Chondrocyte (in vitro differentiated cells): ENCODE measurements around the gene TEX26. TPM values are rescaled to one million over a fixed set of nuclear protein-coding genes. Genes with fewer than 3 reads are reported as not detected.

ENCODE experiments used
- DNase-seq: peaks from one replicate; pipeline ENCODE4 v3.0.0; 2021; ENCODE audit warnings: mixed read lengths, low spot score
- H3K27ac Mint-ChIP-seq: one replicate; pipeline ENCODE4 v1.8.0; 2021; ENCODE audit warnings: mild to moderate bottlenecking, moderate library complexity, mixed read lengths; ENCODE audit not compliant: unreplicated experiment
- H3K27me3 Mint-ChIP-seq: 2 replicates; pipeline ENCODE4 v1.8.0; 2021; ENCODE audit warnings: low read depth, mixed read lengths
- H3K36me3 Mint-ChIP-seq: 2 replicates; pipeline ENCODE4 v1.8.0; 2021; ENCODE audit warnings: low read depth, mixed read lengths
- H3K4me1 Mint-ChIP-seq: 2 replicates; pipeline ENCODE4 v1.8.0; 2021; ENCODE audit warnings: low read depth, mild to moderate bottlenecking, mixed read lengths
- H3K4me3 Mint-ChIP-seq: one replicate; pipeline ENCODE4 v1.8.0; 2021; ENCODE audit warnings: mild to moderate bottlenecking, moderate library complexity, mixed read lengths; ENCODE audit not compliant: unreplicated experiment
- H3K9me3 Mint-ChIP-seq: 2 replicates; pipeline ENCODE4 v1.8.0; 2021; ENCODE audit warnings: low read depth, mixed read lengths
- CTCF ChIP-seq: fragments of 200-600 bp; sonication (generic); IDR thresholded peaks from 2 replicates; pipeline ENCODE4 v1.5.0; 2021; ENCODE audit warnings: antibody characterized with exemption, mild to moderate bottlenecking, moderate library complexity
- total RNA-seq: library from RNA; stranded (reverse); gene quantifications from 3 replicates; pipeline ENCODE4 v1.2.1, GENCODE V29; 2021

TEX26 gene
- total RNA-seq, 1 donor from 2014 or later: not detected

- Mint-ChIP-seq H3K9me3 (no peaks in the 10 kb centered on the region), H3K4me3 (no peak overlapping the region), H3K27me3 (peaks cover 5% of the 10 kb centered on the region), H3K36me3 (peaks cover 2% of the 10 kb centered on the region), H3K4me1 (peaks cover 12% of the 10 kb centered on the region), H3K27ac (no peak overlapping the region)
- TF ChIP-seq CTCF: no peak
- DNase-seq: no peak
These were observed 3.5 kb upstream of the TEX26 start for GRCh38 chr13:30928978-30929377.

GRCh38 chr13:30933354-30933670, 856 bp downstream of the TEX26 start:
- Mint-ChIP-seq H3K4me1 (peaks cover 4% of the 10 kb centered on the region), H3K27me3 (peaks cover 5% of the 10 kb centered on the region), H3K36me3 (no peaks in the 10 kb centered on the region), H3K4me3 (no peak overlapping the region), H3K9me3 (no peaks in the 10 kb centered on the region), H3K27ac (no peak overlapping the region)
- DNase-seq: no peak
- TF ChIP-seq CTCF: no peak

GRCh38 chr13:30934381-30934780, 1.9 kb downstream of the TEX26 start:
- DNase-seq: no peak
- Mint-ChIP-seq H3K36me3 (no peaks in the 10 kb centered on the region), H3K4me3 (no peak overlapping the region), H3K4me1 (peaks cover 4% of the 10 kb centered on the region), H3K27ac (no peak overlapping the region), H3K9me3 (no peaks in the 10 kb centered on the region), H3K27me3 (peaks cover 5% of the 10 kb centered on the region)
- TF ChIP-seq CTCF: peak; percentile 29

DNA sequence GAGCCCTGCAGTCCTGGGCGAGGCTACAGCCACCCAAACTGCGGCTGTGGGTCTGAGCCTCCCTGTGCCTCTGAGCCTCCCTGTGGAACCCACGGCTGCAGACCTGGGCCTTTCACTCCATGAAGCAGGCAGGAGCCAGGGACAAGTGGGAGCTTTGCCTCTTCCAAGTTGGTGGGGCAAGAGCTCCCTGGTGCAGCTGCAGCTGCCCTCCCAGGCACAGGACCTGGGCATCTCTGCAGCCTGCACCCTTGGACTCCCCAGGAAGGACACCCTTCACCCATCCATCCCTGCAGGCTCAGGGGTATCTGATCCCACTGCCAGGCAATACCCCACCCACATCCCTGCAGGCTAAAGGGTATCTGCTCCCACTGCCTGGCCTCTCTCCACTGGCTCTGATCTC, 2.3 kb downstream of the TEX26 start:
- H3K36me3 Mint-ChIP-seq: no peaks in the 10 kb centered on the region
- TF ChIP-seq CTCF: no peak
- no peak overlapping the region for H3K4me3 Mint-ChIP-seq
- H3K27me3 Mint-ChIP-seq: peaks cover 5% of the 10 kb centered on the region
- no peaks in the 10 kb centered on the region for H3K9me3 Mint-ChIP-seq
- peaks cover 4% of the 10 kb centered on the region for H3K4me1 Mint-ChIP-seq
- H3K27ac Mint-ChIP-seq: no peak overlapping the region
- DNase-seq: no peak

DNA sequence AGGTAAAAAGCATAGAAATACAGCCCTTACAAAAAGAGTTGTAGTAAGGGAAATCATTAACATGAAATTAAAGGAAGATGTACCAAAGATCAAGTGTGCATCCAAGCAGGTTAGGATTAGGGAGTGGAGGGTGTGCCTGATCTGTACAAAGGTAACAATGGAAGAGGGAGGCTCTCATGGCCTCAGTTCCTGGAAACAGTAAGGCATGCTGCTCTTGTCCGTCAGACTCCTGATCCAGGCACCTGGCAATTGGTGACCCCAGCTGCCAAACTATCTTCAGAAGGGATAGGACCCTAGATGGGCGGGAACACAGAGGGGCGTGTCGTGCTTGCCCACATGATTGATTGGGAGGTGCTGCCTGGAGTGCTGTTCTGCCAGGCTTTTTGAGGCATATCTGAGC, 4.5 kb downstream of the TEX26 start:
- no peak overlapping the region for H3K27ac Mint-ChIP-seq
- no peaks in the 10 kb centered on the region for H3K36me3 Mint-ChIP-seq
- H3K27me3 Mint-ChIP-seq: peaks cover 4% of the 10 kb centered on the region
- no peak for DNase-seq
- no peak overlapping the region for H3K4me3 Mint-ChIP-seq
- H3K4me1 Mint-ChIP-seq: peaks cover 4% of the 10 kb centered on the region
- no peak for TF ChIP-seq CTCF
- H3K9me3 Mint-ChIP-seq: no peaks in the 10 kb centered on the region
